Ramos (cell line): Measurements from ENCODE around the gene FTO.
"Not testable (repeated sequence)": the region's sequence is repeated elsewhere in the genome, so short reads cannot be mapped to it uniquely, and the experiment has no call there.

Experiments used
- in situ Hi-C: fragments of 300-500 bp; cut with MboI; formaldehyde crosslinking; loops from one replicate; pipeline ENCODE4 v1.14.3; 2022; ENCODE audit warnings: low sequenced_read_pairs; ENCODE audit not compliant: unreplicated experiment

The FTO gene

DNA sequence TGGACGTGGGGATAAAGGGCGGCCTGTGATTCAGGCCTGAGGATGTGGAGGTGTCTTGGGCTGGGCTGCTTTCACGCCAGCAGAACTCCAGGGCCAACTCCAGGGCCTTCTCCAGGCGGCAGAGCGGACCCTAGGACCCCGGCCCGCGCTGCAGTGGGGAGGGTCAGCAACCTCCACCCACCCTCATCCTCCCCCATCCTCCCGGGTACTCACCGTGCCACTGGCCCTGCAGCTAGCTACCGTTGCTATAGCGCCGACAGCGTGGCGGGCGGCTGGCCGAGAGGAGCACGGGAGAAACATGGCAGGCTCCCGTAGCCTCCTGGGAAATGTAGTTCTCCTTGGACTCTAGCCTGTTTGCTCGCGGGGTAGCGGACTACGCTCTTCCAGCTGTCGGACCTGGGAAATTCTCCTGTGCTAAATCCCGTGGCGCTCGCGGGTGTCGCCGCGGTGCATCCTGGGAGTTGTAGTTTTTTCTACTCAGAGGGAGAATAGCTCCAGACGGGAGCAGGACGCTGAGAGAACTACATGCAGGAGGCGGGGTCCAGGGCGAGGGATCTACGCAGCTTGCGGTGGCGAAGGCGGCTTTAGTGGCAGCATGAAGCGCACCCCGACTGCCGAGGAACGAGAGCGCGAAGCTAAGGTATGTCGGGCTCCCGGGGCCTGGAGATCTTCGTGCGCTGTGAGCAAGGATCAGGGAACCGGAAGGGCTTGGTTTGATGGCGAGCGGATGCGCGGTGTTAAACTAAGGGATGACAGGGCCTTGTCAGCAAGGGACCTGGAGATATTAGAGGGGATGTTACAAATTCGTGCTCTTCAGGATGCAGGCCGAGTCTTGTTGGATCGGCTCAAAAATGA is at the start of gene FTO, which contains the start of gene RPGRIP1L:
Gene FTO (plus strand): TSS at position 567 of the 855 bp plus-strand sequence.
Gene RPGRIP1L (minus strand): TSS at position 270 of the 855 bp plus-strand sequence. CDS start 3,136 bp downstream, outside the sequence.
- in situ Hi-C loops: no loop called here

DNA sequence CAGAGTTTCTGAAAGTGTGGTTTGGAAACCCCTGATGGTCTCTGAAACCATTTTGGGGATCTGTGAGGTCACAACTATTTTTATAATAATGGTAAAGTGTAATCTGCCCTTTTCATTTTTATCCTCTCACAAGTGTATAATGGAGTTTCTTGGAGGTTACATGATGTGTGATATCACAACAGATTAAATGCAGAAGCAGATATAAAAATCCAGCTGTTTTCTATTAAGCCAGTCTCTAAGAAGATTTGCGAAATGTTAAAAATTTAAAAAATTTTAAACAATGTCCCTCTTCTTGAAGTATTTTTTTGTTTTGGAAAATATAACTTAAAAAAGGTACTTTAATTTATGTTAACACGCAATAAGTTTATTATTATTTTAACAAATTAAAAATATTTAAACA is 49.0 kb upstream of the FTO start:
- in situ Hi-C loops: no loop called here

DNA sequence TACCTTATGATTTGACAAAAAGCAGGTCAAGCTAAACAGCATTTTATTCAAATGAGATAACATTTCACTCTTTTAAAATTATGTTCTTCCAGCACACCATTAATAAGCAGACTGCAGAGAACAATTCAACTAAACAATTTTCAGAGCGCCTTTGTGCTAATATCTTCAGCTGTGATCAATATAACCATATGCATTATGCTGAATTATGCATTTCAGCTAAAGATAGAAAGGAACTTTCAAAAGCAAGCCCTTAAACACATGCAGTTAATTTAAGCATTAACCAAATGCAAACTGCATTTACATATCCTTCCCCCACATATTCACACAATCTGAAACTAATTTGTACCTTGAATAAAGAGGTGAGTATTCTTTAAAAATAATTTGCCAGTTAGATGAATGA is 41.9 kb upstream of the FTO start:
- in situ Hi-C loops: no loop called here

- in situ Hi-C loops: no loop called here
Observed at GRCh38 chr16:53664724-53665345, 39.1 kb upstream of the FTO start.

DNA sequence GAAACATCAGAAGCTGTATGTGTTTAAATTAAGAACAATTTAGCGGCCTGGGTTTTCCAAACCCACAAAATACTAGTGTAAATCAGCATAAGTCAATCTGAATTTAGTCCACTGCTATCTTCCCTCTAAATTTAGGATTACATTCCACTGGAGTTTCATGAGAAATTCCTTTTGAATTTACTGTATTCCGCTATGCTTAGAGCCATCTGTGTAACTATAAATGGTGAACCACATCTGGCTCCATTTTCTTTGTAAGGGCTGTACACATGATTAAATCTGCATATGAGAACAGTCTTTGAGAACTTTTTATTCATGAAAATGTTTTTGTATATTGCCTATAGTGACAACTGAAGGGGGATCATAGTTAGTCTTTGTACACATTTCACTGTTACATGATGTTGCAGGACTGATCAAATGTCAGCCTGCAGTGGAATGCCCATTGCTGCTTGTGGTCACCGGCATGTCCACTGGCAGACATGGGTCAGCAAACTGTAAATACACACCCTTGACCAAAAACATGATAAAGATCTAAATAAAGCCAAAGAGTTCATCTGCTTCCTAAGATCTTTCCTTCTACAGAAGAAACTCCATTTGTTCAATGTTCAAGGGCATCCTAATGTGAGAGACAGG is 37.1 kb upstream of the FTO start:
- in situ Hi-C loops: no loop called here

DNA sequence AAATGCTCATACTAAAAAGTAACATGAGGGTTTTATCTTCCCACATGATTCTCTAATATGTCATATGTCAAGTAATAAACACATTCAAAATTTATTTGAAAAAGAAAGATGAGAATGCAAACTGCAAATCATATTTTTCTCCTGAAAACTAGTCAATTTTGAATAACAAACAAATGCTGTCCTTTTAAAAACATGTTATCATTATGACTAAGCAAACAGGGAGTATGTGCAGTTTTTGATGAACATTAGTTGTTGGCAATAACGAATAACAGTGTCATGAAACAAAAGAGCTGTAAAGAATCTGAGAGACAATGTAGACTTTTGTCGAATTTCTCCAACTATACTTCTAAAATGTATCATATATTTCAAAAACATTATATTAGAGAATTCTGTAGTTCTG is 35.1 kb upstream of the FTO start:
- in situ Hi-C loops: no loop called here

GRCh38 chr16:53672461-53672860 is 31.5 kb upstream of the FTO start:
- in situ Hi-C loops: no loop called here

- in situ Hi-C loops: no loop called here
Observed at GRCh38 chr16:53673189-53673588, 30.8 kb upstream of the FTO start.

- in situ Hi-C loops: no loop called here
Observed at GRCh38 chr16:53678155-53678554, 25.8 kb upstream of the FTO start.

DNA sequence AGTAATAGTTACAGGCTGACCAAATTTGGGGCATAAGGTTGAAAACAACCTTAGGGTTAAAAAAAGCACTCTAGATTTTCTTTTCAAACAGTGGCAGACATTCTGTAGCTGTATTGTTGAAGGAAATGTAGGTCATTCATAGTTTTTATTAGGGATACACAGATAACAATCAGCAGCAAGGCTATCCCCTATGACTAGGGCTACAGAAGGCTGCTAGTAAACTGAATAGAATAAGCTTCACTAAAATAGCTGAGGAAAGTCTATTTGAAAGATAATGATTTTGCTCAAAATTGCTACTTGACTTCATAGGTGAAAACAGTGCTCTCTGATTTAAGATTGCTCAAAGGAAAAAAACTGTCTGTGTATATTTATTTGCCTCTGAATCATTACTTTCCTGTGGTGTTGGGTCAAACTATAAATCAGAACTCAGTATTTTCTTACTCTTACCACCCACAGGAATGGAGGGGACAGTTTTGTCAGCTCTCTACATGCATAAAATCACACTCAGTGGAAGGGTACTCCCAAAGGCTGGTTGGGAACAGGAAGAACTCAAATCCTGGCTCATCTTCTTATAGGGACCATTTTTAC is 25.1 kb upstream of the FTO start:
- in situ Hi-C loops: no loop called here

GRCh38 chr16:53680756-53681155 is 23.2 kb upstream of the FTO start:
- in situ Hi-C loops: no loop called here

DNA sequence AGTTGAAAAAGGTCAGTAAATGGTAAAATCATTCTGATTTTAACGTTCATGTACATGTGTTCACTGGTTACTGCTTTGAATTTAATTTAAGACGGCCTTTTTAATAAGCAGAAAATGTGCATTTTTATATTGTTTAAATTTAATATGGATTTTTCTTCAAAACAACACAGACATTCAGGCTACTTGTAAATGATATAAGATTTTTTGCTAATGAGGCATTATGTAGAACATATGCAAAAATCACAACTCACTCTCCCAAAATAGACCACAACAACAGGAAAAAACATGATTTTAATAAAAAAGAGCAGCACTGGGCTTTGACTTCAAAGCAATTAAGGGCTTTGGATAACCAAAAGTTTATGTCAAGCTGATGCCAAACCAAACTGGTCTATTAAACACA is 22.6 kb upstream of the FTO start:
- in situ Hi-C loops: no loop called here

DNA sequence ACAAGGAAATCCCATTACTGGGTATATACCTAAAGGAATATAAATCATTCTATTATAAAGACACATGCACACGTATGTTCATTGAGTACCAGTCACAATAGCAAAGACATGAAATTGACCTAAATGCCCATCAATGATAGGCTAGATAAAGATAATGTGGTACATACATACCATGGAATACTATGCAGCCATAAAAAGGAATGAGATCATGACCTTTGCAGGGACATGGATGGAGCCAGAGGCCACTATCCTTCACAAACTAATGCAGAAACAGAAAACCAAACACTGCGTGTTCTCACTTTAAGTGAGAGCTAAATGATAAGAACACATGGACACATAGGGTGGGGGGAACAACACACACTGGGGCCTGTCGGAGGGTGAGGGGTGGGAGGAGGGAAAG is 18.6 kb upstream of the FTO start:
- in situ Hi-C loops: not testable (repeated sequence)

- in situ Hi-C loops: no loop called here
Observed at GRCh38 chr16:53686710-53687109, 17.2 kb upstream of the FTO start.

GRCh38 chr16:53689636-53690035 is 14.3 kb upstream of the FTO start:
- in situ Hi-C loops: no loop called here

DNA sequence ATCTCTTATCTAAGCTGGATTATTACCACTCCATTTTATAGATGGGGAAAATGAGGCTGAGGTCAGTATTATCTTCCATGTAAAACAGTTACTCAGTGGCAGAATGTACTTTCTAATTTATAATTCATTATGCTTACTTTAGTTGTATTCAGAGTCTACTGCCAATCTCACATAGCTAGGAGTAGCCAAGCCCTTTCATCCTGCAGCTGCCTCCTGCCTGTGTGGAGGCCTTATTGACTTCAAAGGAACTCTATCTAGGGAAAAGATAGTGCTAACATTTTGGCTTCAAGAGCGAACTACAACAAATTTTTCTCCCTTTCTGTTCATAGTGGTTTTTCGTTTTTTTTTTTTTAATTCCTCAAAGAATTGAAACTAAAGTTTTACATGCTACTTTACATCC is 13.2 kb upstream of the FTO start:
- in situ Hi-C loops: no loop called here

DNA sequence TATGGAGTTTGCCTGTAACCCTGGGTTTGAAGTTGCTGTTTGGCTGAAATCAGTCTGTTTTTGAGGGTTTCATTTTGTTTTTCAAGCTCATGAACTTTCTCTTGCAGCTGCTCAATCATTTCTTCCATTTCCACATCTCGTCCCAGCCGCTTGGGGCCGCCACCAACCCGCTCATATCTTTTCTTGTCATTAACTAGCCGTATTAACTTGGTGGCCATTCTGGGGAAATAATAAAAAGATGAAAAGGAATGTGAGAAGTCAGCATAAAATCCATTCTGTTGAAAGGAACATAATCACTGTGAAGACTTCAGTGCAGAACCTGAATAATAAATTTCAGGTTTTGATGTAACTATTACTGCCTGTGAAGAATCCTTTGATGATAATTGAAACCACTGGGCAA is 11.8 kb upstream of the FTO start:
- in situ Hi-C loops: no loop called here

DNA sequence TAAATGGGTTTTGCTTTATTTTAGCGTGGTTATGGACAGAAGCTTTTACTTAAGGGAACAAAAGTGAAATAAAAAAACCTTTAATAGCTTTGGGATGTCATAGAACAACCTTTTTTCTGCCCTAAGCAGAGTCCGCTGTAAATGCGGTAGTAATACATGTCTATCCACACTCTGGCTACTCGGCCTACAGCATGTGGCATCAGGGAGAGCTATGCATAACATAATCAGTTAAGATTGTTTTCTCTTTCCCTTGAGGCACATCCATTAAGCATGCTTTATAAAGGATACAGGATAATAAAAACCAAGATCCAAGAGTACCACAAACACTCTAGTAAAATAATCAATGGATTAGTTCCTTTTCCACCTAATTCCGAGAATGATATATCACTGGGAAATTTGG is 10.6 kb upstream of the FTO start:
- in situ Hi-C loops: no loop called here

DNA sequence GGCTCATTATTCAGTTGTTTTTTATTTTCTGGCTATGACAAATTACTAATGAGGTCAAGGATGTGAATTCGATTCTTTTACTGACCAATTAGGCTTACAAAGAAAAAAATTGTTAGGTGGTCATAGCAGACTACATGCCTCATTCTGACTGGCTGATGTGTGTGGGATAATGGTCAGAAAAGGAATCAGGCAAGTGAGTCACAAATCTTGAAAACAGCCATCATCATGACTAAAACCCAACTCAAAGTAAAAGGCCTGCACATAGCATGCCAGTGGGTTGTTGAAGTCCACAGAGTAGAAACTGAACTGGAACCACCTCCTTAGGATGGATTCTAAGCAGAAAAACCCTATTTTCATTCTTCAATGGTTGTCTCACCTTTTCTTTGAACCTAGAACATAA is 8.9 kb upstream of the FTO start:
- in situ Hi-C loops: no loop called here

GRCh38 chr16:53698271-53698670 is 5.7 kb upstream of the FTO start:
- in situ Hi-C loops: not testable (repeated sequence)

- in situ Hi-C loops: no loop called here
Observed at GRCh38 chr16:53704445-53704813, 473 bp downstream of the FTO start.
